H9 (cell line): ENCODE results near the gene GAL3ST2. TPM values are rescaled to one million over a fixed set of nuclear protein-coding genes. Genes with fewer than 3 reads are reported as not detected.
"Not testable (repeated sequence)": the region's sequence is repeated elsewhere in the genome, so short reads cannot be mapped to it uniquely, and the experiment has no call there.

Experiments
- DNase-seq: peaks from one replicate; pipeline ENCODE4 v3.0.0-alpha.2; 2017
- H2AFZ ChIP-seq: one replicate; pipeline ENCODE4 v1.6.1; 2013; ENCODE audit warnings: mild to moderate bottlenecking, low read length, control low read depth, moderate library complexity
- H2AK5ac ChIP-seq: 2 replicates; pipeline ENCODE4 v1.6.1; 2013; ENCODE audit warnings: low read length, control low read depth, mixed read lengths; ENCODE audit not compliant: insufficient read length
- H2BK120ac ChIP-seq: one replicate; pipeline ENCODE4 v1.6.1; 2013; ENCODE audit warnings: low read depth, mild to moderate bottlenecking, low read length, control low read depth, inconsistent platforms; ENCODE audit not compliant: poor library complexity, severe bottlenecking
- H2BK12ac ChIP-seq: 2 replicates; pipeline ENCODE4 v1.6.1; 2013; ENCODE audit warnings: low read length, control low read depth, mixed read lengths, low read depth; ENCODE audit not compliant: insufficient read length
- H2BK15ac ChIP-seq: 2 replicates; pipeline ENCODE4 v1.6.1; 2013; ENCODE audit warnings: low read depth, low read length, control low read depth
- H2BK20ac ChIP-seq: one replicate; pipeline ENCODE4 v1.6.1; 2013; ENCODE audit warnings: low read depth, mild to moderate bottlenecking, low read length, control low read depth, inconsistent platforms; ENCODE audit not compliant: poor library complexity, severe bottlenecking
- H2BK5ac ChIP-seq: 2 replicates; pipeline ENCODE4 v1.6.1; 2013; ENCODE audit warnings: low read length, control low read depth, mixed read lengths; ENCODE audit not compliant: insufficient read length
- H3K14ac ChIP-seq: 2 replicates; pipeline ENCODE4 v1.6.1; 2013; ENCODE audit warnings: low read length, control low read depth; ENCODE audit not compliant: insufficient read depth
- H3K18ac ChIP-seq: 2 replicates; pipeline ENCODE4 v1.6.1; 2013; ENCODE audit warnings: low read depth, mild to moderate bottlenecking, mixed read lengths, low read length, control low read depth; ENCODE audit not compliant: insufficient read length
- H3K23ac ChIP-seq: 2 replicates; pipeline ENCODE4 v1.6.1; 2013; ENCODE audit warnings: low read length, control low read depth, mixed read lengths, low read depth; ENCODE audit not compliant: insufficient read length
- H3K23me2 ChIP-seq: 2 replicates; pipeline ENCODE4 v1.6.1; 2013; ENCODE audit warnings: low read depth, mild to moderate bottlenecking, mixed read lengths, low read length, control low read depth; ENCODE audit not compliant: insufficient read length, poor library complexity, severe bottlenecking
- H3K27ac ChIP-seq: 2 replicates; pipeline ENCODE4 v1.5.1; 2013; ENCODE audit warnings: low read length, control low read depth, mixed read lengths, low read depth; ENCODE audit not compliant: insufficient read length
- H3K27me3 ChIP-seq: 2 replicates; pipeline ENCODE4 v1.6.1; 2013; ENCODE audit warnings: low read length, control low read depth, inconsistent platforms; ENCODE audit not compliant: insufficient read depth
- H3K4ac ChIP-seq: 2 replicates; pipeline ENCODE4 v1.6.1; 2013; ENCODE audit warnings: low read depth, mild to moderate bottlenecking, control low read depth, inconsistent platforms, low read length, moderate library complexity
- H3K4me1 ChIP-seq: 2 replicates; pipeline ENCODE4 v1.6.1; 2013; ENCODE audit warnings: low read length, control low read depth, inconsistent platforms; ENCODE audit not compliant: insufficient read depth
- H3K4me2 ChIP-seq: 2 replicates; pipeline ENCODE4 v1.6.1; 2013; ENCODE audit warnings: low read length, control low read depth, mixed read lengths; ENCODE audit not compliant: insufficient read length, insufficient read depth
- H3K56ac ChIP-seq: 2 replicates; pipeline ENCODE4 v1.6.1; 2013; ENCODE audit warnings: low read depth, mild to moderate bottlenecking, mixed read lengths, low read length, control low read depth; ENCODE audit not compliant: insufficient read length
- H3K79me1 ChIP-seq: 2 replicates; pipeline ENCODE4 v1.6.1; 2013; ENCODE audit warnings: low read depth, mild to moderate bottlenecking, moderate library complexity, low read length, control low read depth, inconsistent platforms; ENCODE audit not compliant: insufficient read depth, poor library complexity, severe bottlenecking
- H3K79me2 ChIP-seq: 2 replicates; pipeline ENCODE4 v1.6.1; 2013; ENCODE audit warnings: low read length, control low read depth, inconsistent platforms; ENCODE audit not compliant: insufficient read depth
- H3K9ac ChIP-seq: 2 replicates; pipeline ENCODE4 v1.6.1; 2013; ENCODE audit warnings: low read length, control low read depth, mixed read lengths; ENCODE audit not compliant: insufficient read length; ENCODE audit errors: extremely low read depth
- H3K9me3 ChIP-seq: one replicate; pipeline ENCODE4 v1.6.1; 2013; ENCODE audit warnings: low read depth, low read length, inconsistent platforms; ENCODE audit not compliant: control insufficient read depth
- H3T11ph ChIP-seq: one replicate; pipeline ENCODE4 v1.6.1; 2013; ENCODE audit warnings: mild to moderate bottlenecking, low read length, control low read depth, inconsistent platforms
- H4K20me1 ChIP-seq: one replicate; pipeline ENCODE4 v1.6.1; 2013; ENCODE audit not compliant: control insufficient read depth, insufficient read length, insufficient read depth
- H4K5ac ChIP-seq: 2 replicates; pipeline ENCODE4 v1.6.1; 2013; ENCODE audit warnings: low read depth, mild to moderate bottlenecking, mixed read lengths, low read length, control low read depth; ENCODE audit not compliant: insufficient read length
- H4K8ac ChIP-seq: replicated peaks from 2 replicates; pipeline ENCODE4 v1.6.1; 2013; ENCODE audit warnings: low read length, control low read depth, mixed read lengths, low read depth; ENCODE audit not compliant: insufficient read length
- H4K91ac ChIP-seq: 2 replicates; pipeline ENCODE4 v1.6.1; 2013; ENCODE audit warnings: low read depth, mild to moderate bottlenecking, moderate library complexity, mixed read lengths, low read length, control low read depth; ENCODE audit not compliant: insufficient read length
- H3K27ac Mint-ChIP-seq, 3 experiments: 2 replicates in 2 of 3; 3 replicates in 1 of 3; pipeline ENCODE4 v1.8.0; 2020 to 2021; ENCODE audit warnings: mixed read lengths in 3 of 3, mild to moderate bottlenecking in 1 of 3, moderate library complexity in 1 of 3
- H3K27me3 Mint-ChIP-seq: 2 replicates; pipeline ENCODE4 v1.8.0; 2021; ENCODE audit warnings: low read depth, mild to moderate bottlenecking, moderate library complexity, mixed read lengths
- H3K36me3 Mint-ChIP-seq, 3 experiments: 2 replicates in 2 of 3; 3 replicates in 1 of 3; pipeline ENCODE4 v1.8.0; 2020 to 2021; ENCODE audit warnings: low read depth in 3 of 3, mixed read lengths in 3 of 3; ENCODE audit not compliant: insufficient read depth in 1 of 3
- H3K4me1 Mint-ChIP-seq, 2 experiments: 2 replicates each; pipeline ENCODE4 v1.8.0; 2020; ENCODE audit warnings: mixed read lengths in 2 of 2
- H3K4me3 Mint-ChIP-seq, 2 experiments: 2 replicates in 1 of 2; 3 replicates in 1 of 2; pipeline ENCODE4 v1.8.0; 2020 to 2021; ENCODE audit warnings: mild to moderate bottlenecking in 2 of 2, mixed read lengths in 2 of 2, moderate library complexity in 1 of 2
- H3K9me3 Mint-ChIP-seq, 2 experiments: 2 replicates in 1 of 2; 3 replicates in 1 of 2; pipeline ENCODE4 v1.8.0; 2020; ENCODE audit warnings: mild to moderate bottlenecking in 2 of 2, mixed read lengths in 2 of 2, moderate library complexity in 1 of 2
- CTCF ChIP-seq: fragments of 200-600 bp; sonication (generic); conservative IDR thresholded peaks from 3 replicates; pipeline ENCODE4 v1.8.0; 2021; ENCODE audit warnings: antibody characterized with exemption, mild to moderate bottlenecking
- WGBS: extraction: QIAGEN DNeasy Blood & Tissue Kit; methylation state at CpG from one replicate; pipeline ENCODE4 v1.1.7; 2013; ENCODE audit warnings: missing lambda C conversion rate, low lambda C conversion rate, mixed read lengths; ENCODE audit not compliant: insufficient read length; ENCODE audit errors: extremely low coverage; 5-methylcytosine and 5-hydroxymethylcytosine counted together
- total RNA-seq: library from RNA; stranded (reverse); gene quantifications from 2 replicates; pipeline ENCODE4 v1.2.1, GENCODE V29; 2021

The GAL3ST2 gene
- total RNA-seq, 1 experiment from 2014 or later, result 0.33 TPM

DNA sequence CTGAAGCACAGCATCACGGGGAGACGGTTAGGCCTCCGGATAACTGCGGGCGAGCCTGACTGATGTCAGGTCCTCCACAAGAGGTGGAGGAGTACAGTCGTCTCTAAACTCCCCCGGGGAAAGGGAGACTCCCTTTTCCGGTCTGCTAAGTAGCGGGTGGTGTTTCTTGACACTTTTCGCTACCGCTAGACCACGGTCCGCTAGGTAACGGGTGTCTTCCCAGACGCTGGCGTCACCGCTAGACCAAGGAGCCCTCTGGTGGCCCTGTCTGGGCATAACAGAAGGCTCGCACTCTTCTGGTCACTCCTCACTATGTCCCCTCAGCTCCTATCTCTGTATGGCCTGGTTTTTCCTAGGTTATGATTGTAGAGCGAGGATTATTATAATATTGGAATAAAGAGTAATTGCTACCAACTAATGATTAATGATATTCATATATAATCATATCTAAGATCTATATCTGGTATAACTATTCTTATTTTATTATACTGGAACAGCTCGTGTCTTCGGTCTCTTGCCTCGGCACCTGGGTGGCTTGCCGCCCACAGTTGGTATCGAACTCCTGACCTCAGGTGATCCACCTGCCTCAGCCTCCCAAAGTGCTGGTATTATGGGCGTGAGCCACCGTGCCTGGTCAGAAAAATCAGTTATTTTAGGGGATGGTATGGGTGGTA, 44.0 kb upstream of the GAL3ST2 start:
- H2BK12ac ChIP-seq, H3K79me2 ChIP-seq, H3K27me3 ChIP-seq, H3K4ac ChIP-seq, H4K8ac ChIP-seq, H3K23ac ChIP-seq, H3K4me2 ChIP-seq, H4K20me1 ChIP-seq, H3K18ac ChIP-seq, H3K9me3 ChIP-seq, H3K14ac ChIP-seq, H2BK5ac ChIP-seq, H3T11ph ChIP-seq, H4K5ac ChIP-seq, H3K56ac ChIP-seq, H3K9me3 Mint-ChIP-seq, H3K27ac ChIP-seq, H2AFZ ChIP-seq, H2BK20ac ChIP-seq, H3K4me1 Mint-ChIP-seq, H2AK5ac ChIP-seq, H3K4me1 ChIP-seq, H3K9ac ChIP-seq, H3K79me1 ChIP-seq, H2BK15ac ChIP-seq, H2BK120ac ChIP-seq, H4K91ac ChIP-seq: not testable (repeated sequence)
- peak; percentile 59 for DNase-seq
- H3K27ac Mint-ChIP-seq, result peak overlapping the region in 1 of 3 experiments; percentile 74; a peak in 1 of 7 replicates
- no CpG with 5 or more reads among the region's 26 CpGs for WGBS
- H3K4me3 Mint-ChIP-seq, result peak overlapping the region in 1 of 2 experiments; percentile 56; a peak in 1 of 5 replicates
- H3K27me3 Mint-ChIP-seq, result peaks cover 23% of the 10 kb centered on the region
- peak; percentile 74 for TF ChIP-seq CTCF
- H3K36me3 Mint-ChIP-seq, result peaks cover 3 to 13% (median 11%) of the 10 kb centered on the region in 3 experiments; a peak in 4 of 7 replicates
- peaks cover 12% of the 10 kb centered on the region for H3K23me2 ChIP-seq
